ENCODE data around the gene DDTL. TPM values are rescaled to one million over a fixed set of nuclear protein-coding genes. Genes with fewer than 3 reads are reported as not detected.

DDTL gene
- total and polyA plus RNA-seq, 9 of the 15 experiments (the other 6 are each of a cell fraction or from before 2014, with no cell fraction given) = 0.05 to 1.7 (median 0.59) TPM; not detected in 4

- FAIRE-seq = no peak
- DNase-seq (ENCODE audit: extremely low read depth in 1 of 4, low spot score in 3 of 4) = no peak
- ChIA-PET POLR2A (no interaction called here), CTCF (ENCODE audit: low intra/inter-chr PET ratio) (no interaction called here)
- no peaks in the 10 kb centered on the region for H3K27me3 ChIP-seq (ENCODE audit: control insufficient read depth in 2 of 2, insufficient read depth in 2 of 2, low read length in 2 of 2)
- intact Hi-C loops (cut with micrococcal nuclease) = no loop called here
- H3K36me3 ChIP-seq (ENCODE audit: control insufficient read depth, insufficient read depth, low read length) = peaks cover 10% of the 10 kb centered on the region; the same call in 1 of the 3 replicates
- no peak overlapping the region for H3K27ac ChIP-seq (ENCODE audit: extremely low read depth, low read depth, low read length)
- in situ Hi-C loops (cut with MboI) = no loop called here
- no peak overlapping the region for H3K4me3 ChIP-seq
- no TSS peak for BruUV-seq (replicated peaks)
- ATAC-seq = no peak
- H3K9me1 ChIP-seq (ENCODE audit: control insufficient read depth, insufficient read depth, low read length) = no peaks in the 10 kb centered on the region
- no peaks in the 10 kb centered on the region for H4K20me1 ChIP-seq (replicated peaks; ENCODE audit: control insufficient read depth, insufficient read depth, low read length)
- TF ChIP-seq RBM25 (IDR thresholded peaks at IDR 0.05; ENCODE audit: low read depth, low read length, severe bottlenecking) = peak; percentile 35
- peak; percentile 85 for TF ChIP-seq ZNF121 (CRISPR knock-in tag; conservative IDR thresholded peaks at IDR 0.05)
- no peak for TF ChIP-seq TCF3 (CRISPR knock-in tag; IDR thresholded peaks at IDR 0.05)
- TF ChIP-seq BCOR (IDR thresholded peaks at IDR 0.05) = 0 out of 2 replicates have a peak, but pooled peaks have one; percentile 20
- no peak overlapping the region for H3K9ac ChIP-seq (ENCODE audit: insufficient read depth in 1 of 2, low read depth in 2 of 2, low read length in 2 of 2)
- H3K79me2 ChIP-seq (ENCODE audit: control insufficient read depth, insufficient read depth, low read length) = peaks cover 85% of the 10 kb centered on the region
- no peak overlapping the region for H3K4me2 ChIP-seq (ENCODE audit: insufficient read depth, low read length)
- H3K4me1 ChIP-seq (replicated peaks in 1 of 2; ENCODE audit: control insufficient read depth in 2 of 2, insufficient read depth in 2 of 2, low read length in 2 of 2) = no peaks in the 10 kb centered on the region
- no peak overlapping the region for H2AFZ ChIP-seq (ENCODE audit: low read depth, low read length)
- no peaks in the 10 kb centered on the region for H3K9me3 ChIP-seq (replicated peaks; ENCODE audit: control insufficient read depth, insufficient read depth, low read depth, low read length)
- 86% methylated on average over 1 of the region's 3 CpGs for WGBS (ENCODE audit: insufficient coverage, low coverage, missing lambda C conversion rate)
Measured at GRCh38 chr22:24021304-24021703, 54.6 kb downstream of the DDTL start.

Other genes with a start within 250 kb of the DDTL start
Only the 7 nearest of the 15 such genes appear.
- gene SLC2A11, start 109.0 kb upstream of the DDTL start, total RNA-seq (2014; rRNA removed) = 2.0 and 3.1 TPM in 2 replicates
- 1.5 and 1.9 TPM in 2 replicates for gene SLC2A11, start 109.0 kb upstream of the DDTL start, total RNA-seq (2014; rRNA removed; fragmentation: Illumina TruSeq; extraction: Trizol)
- 2.1 and 2.5 TPM in 2 replicates for gene SLC2A11, start 109.0 kb upstream of the DDTL start, total RNA-seq (2015; rRNA removed; fragmentation: Illumina TruSeq; extraction: Trizol)
- gene SLC2A11, start 109.0 kb upstream of the DDTL start, total RNA-seq (2021) = 1.6 and 2.1 TPM in 2 replicates
- gene SLC2A11, start 109.0 kb upstream of the DDTL start, polyA plus RNA-seq (2011; rRNA removed) = 2.5 and 4.4 TPM in 2 replicates
- gene SLC2A11, start 109.0 kb upstream of the DDTL start, polyA plus RNA-seq (2014; fragmentation: Illumina TruSeq; extraction: Trizol) = 2.5 and 2.8 TPM in 2 replicates
- under 1 TPM; 0.44 to 0.73 TPM for gene SLC2A11, start 109.0 kb upstream of the DDTL start, polyA plus RNA-seq (2014; fragmentation: Nextera tagmentation; extraction: Ambion mirVana)
- gene SLC2A11, start 109.0 kb upstream of the DDTL start, polyA plus RNA-seq (2014; rRNA removed) = 2.7 and 3.4 TPM in 2 replicates
- gene MIF, start 72.5 kb upstream of the DDTL start, total RNA-seq (2014; rRNA removed) = 440 and 672 TPM in 2 replicates
- gene MIF, start 72.5 kb upstream of the DDTL start, total RNA-seq (2014; rRNA removed; fragmentation: Illumina TruSeq; extraction: Trizol) = 5.4 and 7.4 TPM in 2 replicates
- 253 and 254 TPM in 2 replicates for gene MIF, start 72.5 kb upstream of the DDTL start, total RNA-seq (2015; rRNA removed; fragmentation: Illumina TruSeq; extraction: Trizol)
- gene MIF, start 72.5 kb upstream of the DDTL start, total RNA-seq (2021) = 666 and 724 TPM in 2 replicates
- gene MIF, start 72.5 kb upstream of the DDTL start, polyA plus RNA-seq (2011; rRNA removed) = 193 and 230 TPM in 2 replicates
- 31.1 and 74.5 TPM in 2 replicates for gene MIF, start 72.5 kb upstream of the DDTL start, polyA plus RNA-seq (2014; fragmentation: Illumina TruSeq; extraction: Trizol)
- 10 to 100 TPM; 23.0 to 67.2 TPM for gene MIF, start 72.5 kb upstream of the DDTL start, polyA plus RNA-seq (2014; fragmentation: Nextera tagmentation; extraction: Ambion mirVana)
- 537 and 538 TPM in 2 replicates for gene MIF, start 72.5 kb upstream of the DDTL start, polyA plus RNA-seq (2014; rRNA removed)
- not detected in 2 replicates for gene GSTT2B, start 5.7 kb upstream of the DDTL start, total RNA-seq (2014; rRNA removed)
- not detected in 2 replicates for gene GSTT2B, start 5.7 kb upstream of the DDTL start, total RNA-seq (2014; rRNA removed; fragmentation: Illumina TruSeq; extraction: Trizol)
- not detected in 2 replicates for gene GSTT2B, start 5.7 kb upstream of the DDTL start, total RNA-seq (2015; rRNA removed; fragmentation: Illumina TruSeq; extraction: Trizol)
- gene GSTT2B, start 5.7 kb upstream of the DDTL start, total RNA-seq (2021) = not detected in 2 replicates
- not detected in 2 replicates for gene GSTT2B, start 5.7 kb upstream of the DDTL start, polyA plus RNA-seq (2011; rRNA removed)
- gene GSTT2B, start 5.7 kb upstream of the DDTL start, polyA plus RNA-seq (2014; fragmentation: Illumina TruSeq; extraction: Trizol) = not detected in 2 replicates
- not detected for gene GSTT2B, start 5.7 kb upstream of the DDTL start, polyA plus RNA-seq (2014; fragmentation: Nextera tagmentation; extraction: Ambion mirVana)
- gene GSTT2B, start 5.7 kb upstream of the DDTL start, polyA plus RNA-seq (2014; rRNA removed) = not detected in 2 replicates
- gene DDT, start 7.6 kb downstream of the DDTL start, total RNA-seq (2014; rRNA removed) = 173 and 205 TPM in 2 replicates
- 63.2 and 65.8 TPM in 2 replicates for gene DDT, start 7.6 kb downstream of the DDTL start, total RNA-seq (2014; rRNA removed; fragmentation: Illumina TruSeq; extraction: Trizol)
- gene DDT, start 7.6 kb downstream of the DDTL start, total RNA-seq (2015; rRNA removed; fragmentation: Illumina TruSeq; extraction: Trizol) = 48.4 and 61.0 TPM in 2 replicates
- gene DDT, start 7.6 kb downstream of the DDTL start, total RNA-seq (2021) = 127 and 136 TPM in 2 replicates
- gene DDT, start 7.6 kb downstream of the DDTL start, polyA plus RNA-seq (2011; rRNA removed) = 159 and 170 TPM in 2 replicates
- gene DDT, start 7.6 kb downstream of the DDTL start, polyA plus RNA-seq (2014; fragmentation: Illumina TruSeq; extraction: Trizol) = 24.0 and 45.8 TPM in 2 replicates
- 10 to 100 TPM; 25.0 to 31.8 TPM for gene DDT, start 7.6 kb downstream of the DDTL start, polyA plus RNA-seq (2014; fragmentation: Nextera tagmentation; extraction: Ambion mirVana)
- gene DDT, start 7.6 kb downstream of the DDTL start, polyA plus RNA-seq (2014; rRNA removed) = 209 and 281 TPM in 2 replicates
- not detected in 2 replicates for gene GSTT2, start 13.2 kb downstream of the DDTL start, total RNA-seq (2014; rRNA removed)
- not detected in 2 replicates for gene GSTT2, start 13.2 kb downstream of the DDTL start, total RNA-seq (2014; rRNA removed; fragmentation: Illumina TruSeq; extraction: Trizol)
- gene GSTT2, start 13.2 kb downstream of the DDTL start, total RNA-seq (2015; rRNA removed; fragmentation: Illumina TruSeq; extraction: Trizol) = not detected in 2 replicates
- not detected in 2 replicates for gene GSTT2, start 13.2 kb downstream of the DDTL start, total RNA-seq (2021)
- gene GSTT2, start 13.2 kb downstream of the DDTL start, polyA plus RNA-seq (2011; rRNA removed) = not detected in 2 replicates
- not detected in 2 replicates for gene GSTT2, start 13.2 kb downstream of the DDTL start, polyA plus RNA-seq (2014; fragmentation: Illumina TruSeq; extraction: Trizol)
- gene GSTT2, start 13.2 kb downstream of the DDTL start, polyA plus RNA-seq (2014; fragmentation: Nextera tagmentation; extraction: Ambion mirVana) = not detected
- not detected in 2 replicates for gene GSTT2, start 13.2 kb downstream of the DDTL start, polyA plus RNA-seq (2014; rRNA removed)
- not detected in 2 replicates for gene GSTT4, start 38.6 kb downstream of the DDTL start, total RNA-seq (2014; rRNA removed)
- gene GSTT4, start 38.6 kb downstream of the DDTL start, total RNA-seq (2014; rRNA removed; fragmentation: Illumina TruSeq; extraction: Trizol) = not detected in 2 replicates
- gene GSTT4, start 38.6 kb downstream of the DDTL start, total RNA-seq (2015; rRNA removed; fragmentation: Illumina TruSeq; extraction: Trizol) = not detected in 2 replicates
- not detected in 2 replicates for gene GSTT4, start 38.6 kb downstream of the DDTL start, total RNA-seq (2021)
- not detected in 2 replicates for gene GSTT4, start 38.6 kb downstream of the DDTL start, polyA plus RNA-seq (2011; rRNA removed)
- not detected in 2 replicates for gene GSTT4, start 38.6 kb downstream of the DDTL start, polyA plus RNA-seq (2014; fragmentation: Illumina TruSeq; extraction: Trizol)
- gene GSTT4, start 38.6 kb downstream of the DDTL start, polyA plus RNA-seq (2014; fragmentation: Nextera tagmentation; extraction: Ambion mirVana) = not detected
- not detected in 2 replicates for gene GSTT4, start 38.6 kb downstream of the DDTL start, polyA plus RNA-seq (2014; rRNA removed)
- gene CABIN1, start 44.4 kb downstream of the DDTL start, total RNA-seq (2014; rRNA removed) = 32.2 and 46.2 TPM in 2 replicates
- 20.6 and 20.9 TPM in 2 replicates for gene CABIN1, start 44.4 kb downstream of the DDTL start, total RNA-seq (2014; rRNA removed; fragmentation: Illumina TruSeq; extraction: Trizol)
- 21.3 and 24.2 TPM in 2 replicates for gene CABIN1, start 44.4 kb downstream of the DDTL start, total RNA-seq (2015; rRNA removed; fragmentation: Illumina TruSeq; extraction: Trizol)
- gene CABIN1, start 44.4 kb downstream of the DDTL start, total RNA-seq (2021) = 55.1 and 60.9 TPM in 2 replicates
- gene CABIN1, start 44.4 kb downstream of the DDTL start, polyA plus RNA-seq (2011; rRNA removed) = 6.8 and 10.6 TPM in 2 replicates
- gene CABIN1, start 44.4 kb downstream of the DDTL start, polyA plus RNA-seq (2014; fragmentation: Illumina TruSeq; extraction: Trizol) = 33.2 and 33.9 TPM in 2 replicates
- 1 to 10 TPM; 4.2 to 4.7 TPM for gene CABIN1, start 44.4 kb downstream of the DDTL start, polyA plus RNA-seq (2014; fragmentation: Nextera tagmentation; extraction: Ambion mirVana)
- 17.7 and 19.3 TPM in 2 replicates for gene CABIN1, start 44.4 kb downstream of the DDTL start, polyA plus RNA-seq (2014; rRNA removed)